ENCODE measurements around the gene G2E3.

The G2E3 gene

GRCh38 chr14:30656190-30656632, 97.3 kb downstream of the G2E3 start:
- DNase-seq (ENCODE audit: low read depth) = peak; percentile 22

DNA sequence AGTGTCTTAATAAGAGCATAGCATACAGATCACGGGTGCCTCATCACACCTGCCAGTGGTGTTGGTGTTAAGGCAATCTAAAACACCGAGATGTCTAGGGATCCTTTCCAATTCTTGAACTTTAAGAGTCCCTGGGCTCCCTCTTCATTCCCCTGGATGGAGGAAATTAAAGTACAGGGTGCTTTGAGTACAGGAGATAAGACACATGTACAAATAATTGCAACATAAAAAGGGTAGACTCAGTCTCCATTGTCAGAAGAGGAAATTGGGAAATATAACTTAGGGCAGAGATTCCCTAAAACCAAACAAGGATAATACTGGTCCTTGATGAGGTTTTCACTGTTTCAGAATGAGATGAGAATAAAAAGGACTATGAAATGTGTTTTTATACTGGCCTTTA, 98.1 kb downstream of the G2E3 start:
- DNase-seq (ENCODE audit: low read depth) = no peak

DNA sequence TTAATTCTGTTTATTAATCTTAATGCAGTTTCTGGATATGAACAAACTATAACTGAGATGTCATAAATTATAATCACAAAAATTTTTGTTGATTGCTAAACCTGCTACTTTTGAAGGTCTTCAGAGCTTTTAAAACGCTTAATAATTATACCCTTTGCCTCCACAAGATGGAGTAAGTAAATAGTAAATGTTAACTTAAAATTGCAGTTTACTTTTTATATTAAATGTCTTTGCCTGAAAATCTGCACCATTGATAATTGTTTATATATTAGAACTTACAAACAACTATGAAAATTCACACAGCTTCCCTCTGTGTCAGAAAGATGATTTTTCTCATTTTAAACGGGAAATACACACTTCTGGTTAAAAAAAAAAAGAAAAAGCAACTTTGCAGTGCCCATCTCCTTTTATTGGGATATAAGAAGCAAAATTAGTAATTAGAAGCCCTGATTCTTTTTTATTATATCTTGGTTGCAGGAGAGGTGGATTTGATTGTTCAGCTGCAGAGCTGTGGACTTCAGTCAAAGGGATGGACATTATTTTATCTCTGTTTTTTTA, 98.7 kb downstream of the G2E3 start:
- no peak for DNase-seq (ENCODE audit: low read depth)

DNA sequence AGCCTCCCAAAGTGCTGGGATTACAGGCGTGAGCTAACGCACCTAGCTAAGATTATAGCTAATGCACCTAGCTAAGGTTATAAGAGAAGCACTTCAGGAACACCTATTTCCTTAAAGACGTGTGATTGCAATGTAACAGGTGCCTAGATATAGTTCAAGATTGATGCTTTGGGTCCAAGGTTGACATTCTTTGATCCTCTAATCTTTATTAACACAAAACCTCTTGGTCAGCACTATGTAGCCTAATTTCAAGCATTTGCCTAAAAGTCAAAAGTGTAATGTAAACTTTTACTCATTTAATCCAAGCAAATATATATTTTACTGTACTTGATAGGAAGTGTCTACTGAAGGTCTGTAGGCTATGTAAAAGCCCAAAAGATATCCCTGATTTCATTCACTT, 99.7 kb downstream of the G2E3 start:
- no peak for DNase-seq (ENCODE audit: low read depth)

DNA sequence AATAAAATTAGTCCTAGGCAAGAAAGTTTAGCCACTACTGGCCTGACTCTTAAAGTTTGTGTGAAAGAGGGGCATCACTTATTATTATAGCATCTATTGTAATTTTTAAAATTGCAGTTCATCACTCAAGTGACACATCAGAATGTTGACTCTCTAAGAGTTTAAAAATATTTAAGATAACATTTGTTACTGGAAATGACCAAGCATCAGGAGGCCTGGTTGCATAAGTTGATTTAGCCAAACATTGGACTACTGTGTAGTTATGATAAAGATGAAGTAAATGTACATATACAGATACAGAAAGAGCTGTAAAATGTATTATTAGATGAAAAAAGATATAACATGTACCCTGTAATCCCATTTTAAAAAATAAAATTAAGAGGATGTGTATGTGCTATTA, 110.6 kb downstream of the G2E3 start:
- DNase-seq (ENCODE audit: low read depth) = no peak

Data from activated T-cell treated with anti-CD3 and anti-CD28 coated beads for 1 hour (primary cell).